Measurements from ENCODE around the gene ARAP3. TPM values are rescaled to one million over a fixed set of nuclear protein-coding genes. Genes with fewer than 3 reads are reported as not detected.

ARAP3 gene
- total and polyA plus RNA-seq, 9 of the 15 experiments (the other 6 are each of a cell fraction or from before 2014, with no cell fraction given): 0.83 to 25.7 (median 6.4) TPM

- TF ChIP-seq DPF2 (IDR thresholded peaks at IDR 0.05) (peak; percentile 69), TRIM24 (IDR thresholded peaks at IDR 0.05) (peak in 1 of 2 experiments; percentile 63; a peak in 2 of 4 replicates), JUN (IDR thresholded peaks at IDR 0.05; ENCODE audit: borderline replicate concordance, low read depth, low read length) (peak; percentile 99), JUN (CRISPR knock-in tag; IDR thresholded peaks at IDR 0.05; ENCODE audit: borderline replicate concordance) (peak; percentile 88; the same call in 1 of the 2 replicates), ZNF146 (CRISPR knock-in tag; IDR thresholded peaks at IDR 0.05; ENCODE audit: unreplicated experiment) (no peak), GTF2F1 (IDR thresholded peaks at IDR 0.05; ENCODE audit: low read depth, low read length) (no peak), SRF (CRISPR knock-in tag; IDR thresholded peaks at IDR 0.05) (peak in 1 of 2 experiments; percentile 70; a peak in 1 of 4 replicates)
Measured at GRCh38 chr5:141657937-141658545, 24.0 kb downstream of the ARAP3 start (continued).

- H3K4me3 ChIP-seq: no peak overlapping the region
- intact Hi-C loops (cut with micrococcal nuclease) (no loop called here), in situ Hi-C loops (cut with MboI) (no loop called here)
- BruUV-seq (replicated peaks): no TSS peak
- no peak overlapping the region for H3K9ac ChIP-seq (ENCODE audit: insufficient read depth in 1 of 2, low read depth in 2 of 2, low read length in 2 of 2)
- H3K27ac ChIP-seq (ENCODE audit: extremely low read depth, low read depth, low read length): peak overlapping the region; percentile 30; the same call in 2 of the 3 replicates
- peaks cover 0 to 8% of the 10 kb centered on the region in 2 experiments; a peak in 2 of 5 replicates for H3K4me1 ChIP-seq (replicated peaks in 1 of 2; ENCODE audit: control insufficient read depth in 2 of 2, insufficient read depth in 2 of 2, low read length in 2 of 2)
- no peaks in the 10 kb centered on the region for H4K20me1 ChIP-seq (replicated peaks; ENCODE audit: control insufficient read depth, insufficient read depth, low read length)
- POLR2A ChIA-PET: interaction anchor here (0.8 kb wide), 1 partner anchor 13 kb away, joined by 4 read pairs; no protein-coding TSS in a partner anchor
- H3K36me3 ChIP-seq (ENCODE audit: control insufficient read depth, insufficient read depth, low read length): peaks cover 11% of the 10 kb centered on the region; the same call in 2 of the 3 replicates
- no peak overlapping the region for H2AFZ ChIP-seq (ENCODE audit: low read depth, low read length)
- H3K27me3 ChIP-seq (ENCODE audit: control insufficient read depth in 2 of 2, insufficient read depth in 2 of 2, low read length in 2 of 2): no peaks in the 10 kb centered on the region
- H3K9me3 ChIP-seq (replicated peaks; ENCODE audit: control insufficient read depth, insufficient read depth, low read depth, low read length): no peaks in the 10 kb centered on the region
- H3K79me2 ChIP-seq (ENCODE audit: control insufficient read depth, insufficient read depth, low read length): no peaks in the 10 kb centered on the region
- CTCF ChIA-PET (ENCODE audit: low intra/inter-chr PET ratio): no interaction called here
- H3K4me2 ChIP-seq (ENCODE audit: insufficient read depth, low read length): no peak overlapping the region
- peaks cover 5% of the 10 kb centered on the region for H3K9me1 ChIP-seq (ENCODE audit: control insufficient read depth, insufficient read depth, low read length)
- DNase-seq (ENCODE audit: extremely low read depth in 1 of 4, low spot score in 3 of 4): no peak
- FAIRE-seq: no peak
- no peak for ATAC-seq
- 56% methylated on average over 1 of the region's 1 CpG for WGBS (ENCODE audit: insufficient coverage, low coverage, missing lambda C conversion rate)
- no peak for TF ChIP-seq LCOR (CRISPR knock-in tag; IDR thresholded peaks at IDR 0.05)
- no peak for TF ChIP-seq CTCFL (IDR thresholded peaks at IDR 0.05; ENCODE audit: borderline replicate concordance, insufficient read depth, low read depth, low read length, poor library complexity, severe bottlenecking)
- no peak for TF ChIP-seq ZFP36 (IDR thresholded peaks at IDR 0.05; ENCODE audit: low read depth, low read length, partially characterized antibody)
- TF ChIP-seq SMAD3 (CRISPR knock-in tag; conservative IDR thresholded peaks at IDR 0.05): no peak
- TF ChIP-seq GATAD2B (IDR thresholded peaks at IDR 0.05; ENCODE audit: borderline replicate concordance): no peak
- no peak for TF ChIP-seq ZC3H8 (IDR thresholded peaks at IDR 0.05)
- no peak for TF ChIP-seq CBX2 (IDR thresholded peaks at IDR 0.05; ENCODE audit: insufficient read depth, low read length, poor library complexity, severe bottlenecking)
- no peak for TF ChIP-seq BCOR (IDR thresholded peaks at IDR 0.05)
- no peak for TF ChIP-seq CTCF (IDR thresholded peaks at IDR 0.05 in 2 of 3, conservative IDR thresholded peaks at IDR 0.05 in 1 of 3; ENCODE audit: insufficient read depth in 2 of 3, low read depth in 1 of 3, low read length in 3 of 3)
Measured at GRCh38 chr5:141657404-141657803, 24.6 kb downstream of the ARAP3 start.

Data from K562 (cell line).